OCI-LY7 (cell line): ENCODE results near the gene SERPIND1.

Experiments used
- EZH2phosphoT487 ChIP-seq: fragments of 200-600 bp; sonication (generic); IDR thresholded peaks from 2 replicates; pipeline ENCODE4 v1.6.1; 2018; ENCODE audit warnings: low read depth, borderline replicate concordance, mild to moderate bottlenecking, mixed run types, antibody characterized with exemption, low read length, moderate library complexity, mixed read lengths
- TF ChIP-seq, protein P1 (sequence below): fragments of 200-600 bp; sonication (generic); conservative IDR thresholded peaks from 2 replicates; pipeline ENCODE4 v1.5.1; 2014; ENCODE audit warnings: mild to moderate bottlenecking, antibody characterized with exemption, low read length, moderate library complexity, mixed read lengths

DNA sequence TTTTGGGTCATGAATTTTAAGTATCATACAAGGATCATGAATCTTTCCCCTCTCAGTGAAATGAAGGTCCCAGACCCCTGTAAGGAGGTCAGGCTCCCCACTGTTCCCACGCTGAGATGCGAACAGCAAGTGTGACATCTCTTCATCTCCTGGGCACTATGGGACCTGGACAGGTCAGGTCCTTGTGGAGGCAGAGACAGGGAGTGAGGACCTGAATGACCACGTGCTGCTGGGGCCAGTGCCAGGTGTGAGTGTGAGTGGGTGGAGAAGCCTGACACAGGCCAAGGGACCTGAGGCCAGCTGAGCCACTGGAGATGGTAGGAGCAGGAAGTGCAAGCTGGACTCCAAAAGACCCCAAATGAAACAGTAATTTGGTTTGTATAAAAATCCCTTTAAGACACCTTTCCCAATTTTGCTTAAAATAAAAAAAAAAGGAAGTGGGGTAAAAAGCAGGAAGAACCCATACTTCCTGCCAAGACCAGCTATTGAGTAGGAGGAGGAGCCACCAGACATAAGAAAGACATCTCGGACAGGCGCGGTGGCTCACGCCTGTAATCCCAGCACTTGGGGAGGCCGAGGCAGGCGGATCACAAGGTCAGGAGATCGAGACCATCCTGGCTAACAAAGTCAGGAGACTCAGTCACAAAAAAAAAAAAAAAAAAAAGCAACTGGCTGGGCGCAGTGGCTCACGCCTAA lies 35.4 kb upstream of the SERPIND1 start:
- TF ChIP-seq, protein P1, sequence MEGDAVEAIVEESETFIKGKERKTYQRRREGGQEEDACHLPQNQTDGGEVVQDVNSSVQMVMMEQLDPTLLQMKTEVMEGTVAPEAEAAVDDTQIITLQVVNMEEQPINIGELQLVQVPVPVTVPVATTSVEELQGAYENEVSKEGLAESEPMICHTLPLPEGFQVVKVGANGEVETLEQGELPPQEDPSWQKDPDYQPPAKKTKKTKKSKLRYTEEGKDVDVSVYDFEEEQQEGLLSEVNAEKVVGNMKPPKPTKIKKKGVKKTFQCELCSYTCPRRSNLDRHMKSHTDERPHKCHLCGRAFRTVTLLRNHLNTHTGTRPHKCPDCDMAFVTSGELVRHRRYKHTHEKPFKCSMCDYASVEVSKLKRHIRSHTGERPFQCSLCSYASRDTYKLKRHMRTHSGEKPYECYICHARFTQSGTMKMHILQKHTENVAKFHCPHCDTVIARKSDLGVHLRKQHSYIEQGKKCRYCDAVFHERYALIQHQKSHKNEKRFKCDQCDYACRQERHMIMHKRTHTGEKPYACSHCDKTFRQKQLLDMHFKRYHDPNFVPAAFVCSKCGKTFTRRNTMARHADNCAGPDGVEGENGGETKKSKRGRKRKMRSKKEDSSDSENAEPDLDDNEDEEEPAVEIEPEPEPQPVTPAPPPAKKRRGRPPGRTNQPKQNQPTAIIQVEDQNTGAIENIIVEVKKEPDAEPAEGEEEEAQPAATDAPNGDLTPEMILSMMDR, result no peak
- TF ChIP-seq EZH2phosphoT487, result no peak
